CD4-positive, alpha-beta T cell treated with Interleukin-6 for 4 hours (primary cell): Measurements from ENCODE around the gene NMRK2.
"Not testable (repeated sequence)": the region's sequence is repeated elsewhere in the genome, so short reads cannot be mapped to it uniquely, and the experiment has no call there.

Experiments used
- DNase-seq: peaks from one replicate; pipeline ENCODE4 v3.0.0-alpha.2; 2020; ENCODE audit warnings: mixed read lengths

Gene NMRK2

GRCh38 chr19:3932931-3933810, at the start of gene NMRK2:
TSS of gene NMRK2 (plus strand) at chr19:3933069. CDS start at chr19:3933672, 603 bp downstream.
- DNase-seq = no peak

- no peak for DNase-seq
Observed at GRCh38 chr19:3890591-3890990, 42.3 kb upstream of the NMRK2 start.

- DNase-seq = no peak
Observed at GRCh38 chr19:3893509-3894179, 39.2 kb upstream of the NMRK2 start.

GRCh38 chr19:3894959-3895358, 37.9 kb upstream of the NMRK2 start:
- not testable (repeated sequence) for DNase-seq

GRCh38 chr19:3895788-3896187, 37.1 kb upstream of the NMRK2 start:
- DNase-seq = no peak

GRCh38 chr19:3897936-3898335, 34.9 kb upstream of the NMRK2 start:
- DNase-seq = no peak

GRCh38 chr19:3898426-3898825, 34.4 kb upstream of the NMRK2 start:
- no peak for DNase-seq

- no peak for DNase-seq
Observed at GRCh38 chr19:3899531-3900294, 33.2 kb upstream of the NMRK2 start.

- DNase-seq = no peak
Observed at GRCh38 chr19:3902317-3902973, 30.4 kb upstream of the NMRK2 start.

GRCh38 chr19:3904233-3904632, 28.6 kb upstream of the NMRK2 start:
- DNase-seq = no peak

- no peak for DNase-seq
Observed at GRCh38 chr19:3907626-3908265, 25.1 kb upstream of the NMRK2 start.

- no peak for DNase-seq
Observed at GRCh38 chr19:3908266-3909054, 24.4 kb upstream of the NMRK2 start.

GRCh38 chr19:3910105-3910504, 22.8 kb upstream of the NMRK2 start:
- no peak for DNase-seq

GRCh38 chr19:3914199-3914598, 18.7 kb upstream of the NMRK2 start:
- no peak for DNase-seq

- no peak for DNase-seq
Observed at GRCh38 chr19:3916033-3916432, 16.8 kb upstream of the NMRK2 start.

- DNase-seq = no peak
Observed at GRCh38 chr19:3919793-3920192, 13.1 kb upstream of the NMRK2 start.

- DNase-seq = no peak
Observed at GRCh38 chr19:3923096-3923758, 9.6 kb upstream of the NMRK2 start.

GRCh38 chr19:3923912-3924311, 9.0 kb upstream of the NMRK2 start:
- no peak for DNase-seq

- no peak for DNase-seq
Observed at GRCh38 chr19:3931041-3931440, 1.8 kb upstream of the NMRK2 start.

GRCh38 chr19:3936506-3937442, 3.9 kb downstream of the NMRK2 start:
- DNase-seq = no peak
